K562 (cell line): Measurements from ENCODE around the gene H2AZ2. TPM values are rescaled to one million over a fixed set of nuclear protein-coding genes. Genes with fewer than 3 reads are reported as not detected.

Experiments used
- ARID4B ChIP-seq: sonication (generic); formaldehyde crosslinking; IDR thresholded peaks from 2 replicates; pipeline ENCODE4 v1.8.0; 2022; ENCODE audit warnings: mild to moderate bottlenecking, missing genetic modification reagents
- CEBPZ ChIP-seq: fragments of 150-350 bp; IDR thresholded peaks from 2 replicates; pipeline ENCODE4 v1.6.1; 2014; ENCODE audit warnings: low read depth, mild to moderate bottlenecking, low read length, borderline replicate concordance
- ETS2 ChIP-seq: IDR thresholded peaks from 2 replicates; pipeline ENCODE4 v1.6.1; 2016; ENCODE audit warnings: borderline replicate concordance, missing genetic modification characterization, mild to moderate bottlenecking, moderate library complexity, missing compliant biosample characterization; ENCODE audit not compliant: poor library complexity, severe bottlenecking
- HDAC8 ChIP-seq: fragments of 450-650 bp; IDR thresholded peaks from 2 replicates; pipeline ENCODE4 v1.6.1; 2016; ENCODE audit warnings: mild to moderate bottlenecking, missing genetic modification characterization, moderate library complexity, missing compliant biosample characterization
- KAT2B ChIP-seq: IDR thresholded peaks from one replicate; pipeline ENCODE4 v1.6.1; 2012; ENCODE audit warnings: low read depth, mild to moderate bottlenecking, control low read depth, inconsistent platforms, low read length, moderate library complexity
- KLF13 ChIP-seq: fragments of 450-650 bp; IDR thresholded peaks from 2 replicates; pipeline ENCODE4 v1.6.1; 2016; ENCODE audit warnings: missing genetic modification characterization, low read depth, mild to moderate bottlenecking, missing compliant biosample characterization, moderate library complexity, borderline replicate concordance
- NRF1 ChIP-seq, 2 experiments: fragments of 450-650 bp; IDR thresholded peaks in 1 of 2; conservative IDR thresholded peaks in 1 of 2; 2 replicates each; pipeline ENCODE4 v1.6.1; 2014; ENCODE audit warnings: mild to moderate bottlenecking in 2 of 2
- PCBP1 ChIP-seq: fragments of 200-400 bp; formaldehyde crosslinking; IDR thresholded peaks from 2 replicates; pipeline ENCODE4 v1.6.1; 2018; ENCODE audit warnings: mild to moderate bottlenecking, low read depth, low read length; ENCODE audit not compliant: poor library complexity, severe bottlenecking
- PPARD ChIP-seq: fragments of 250-450 bp; sonication (Bioruptor Pico); IDR thresholded peaks from 2 replicates; pipeline ENCODE4 v1.8.0; 2022; ENCODE audit warnings: inconsistent platforms, mild to moderate bottlenecking, moderate library complexity
- SMARCA4 ChIP-seq: fragments of 450-650 bp; IDR thresholded peaks from 2 replicates; pipeline ENCODE4 v1.6.1; 2016
- SRSF3 ChIP-seq: fragments of 200-400 bp; formaldehyde crosslinking; IDR thresholded peaks from 2 replicates; pipeline ENCODE4 v1.6.1; 2016; ENCODE audit warnings: mild to moderate bottlenecking, low read length, moderate library complexity; ENCODE audit not compliant: insufficient read depth
- TRIM25 ChIP-seq: fragments of 450-650 bp; IDR thresholded peaks from 2 replicates; pipeline ENCODE4 v1.7.0; 2016; ENCODE audit warnings: borderline replicate concordance
- ZEB2 ChIP-seq: fragments of 450-650 bp; IDR thresholded peaks from 2 replicates; pipeline ENCODE4 v1.6.1; 2016
- ZFP36 ChIP-seq: fragments of 150-350 bp; IDR thresholded peaks from 2 replicates; pipeline ENCODE4 v1.6.1; 2018; ENCODE audit warnings: low read length, low read depth; ENCODE audit not compliant: partially characterized antibody
- ZNF79 ChIP-seq: fragments of 250-450 bp; sonication (Bioruptor Pico); IDR thresholded peaks from 2 replicates; pipeline ENCODE4 v1.4.0; 2020; ENCODE audit warnings: low read depth, mild to moderate bottlenecking, moderate library complexity
- polyA plus RNA-seq, 8 experiments: library from polyadenylated mRNA; depleted of rRNA in 4 of 8; stranded (reverse) in 5 of 8; unstranded in 3 of 8; fragments of >200 nt; fragmentation: Nextera tagmentation in 2 of 8; fragmentation: Illumina TruSeq in 1 of 8; extraction: Ambion mirVana in 2 of 8; extraction: Trizol in 1 of 8; gene quantifications; 2 replicates each; pipeline versions ENCODE4 v1.2.1 to v1.2.3, GENCODE V29; 2011 to 2014; ENCODE audit warnings: inconsistent platforms in 1 of 8, missing spikeins in 1 of 8
- total RNA-seq, 7 experiments: library from RNA; depleted of rRNA in 6 of 7; stranded (reverse); fragments of >200 nt in 6 of 7; fragmentation: Illumina TruSeq in 2 of 7; extraction: Trizol in 2 of 7; gene quantifications; 2 replicates each; pipeline versions ENCODE4 v1.2.1 to v1.2.3, GENCODE V29; 2011 to 2021; ENCODE audit warnings: low replicate concordance in 1 of 7

H2AZ2 gene
- total and polyA plus RNA-seq, 9 of the 15 experiments (the other 6 are each of a cell fraction or from before 2014, with no cell fraction given), result 105 to 382 (median 286) TPM

- TF ChIP-seq ARID4B (CRISPR knock-in tag) (peak; percentile 57; the same call in 1 of the 2 replicates), SMARCA4 (no peak), CEBPZ (no peak), KLF13 (tag) (no peak), ZNF79 (no peak), ZFP36 (peak; percentile 26), HDAC8 (tag) (no peak), ETS2 (no peak), TRIM25 (no peak), ZEB2 (no peak), PPARD (CRISPR knock-in tag) (no peak), PCBP1 (peak; percentile 44), NRF1 (conservative IDR thresholded peaks at IDR 0.05 in 1 of 2, IDR thresholded peaks at IDR 0.05 in 1 of 2) (peak; percentile 82 to 86), KAT2B (no peak), SRSF3 (peak; percentile 68; the same call in 1 of the 2 replicates)
These were observed 36.9 kb upstream of the H2AZ2 start (continued) for GRCh38 chr7:44884621-44885393.
